Spinal cord (tissue), 10 donors: ENCODE measurements around the gene CMTM2. TPM values are rescaled to one million over a fixed set of nuclear protein-coding genes. Genes with fewer than 3 reads are reported as not detected.
"Not testable (repeated sequence)": the region's sequence is repeated elsewhere in the genome, so short reads cannot be mapped to it uniquely, and the experiment has no call there.

Source experiments
- DNase-seq, 6 donors: peaks; one replicate each; pipeline versions ENCODE4 v3.0.0 to v3.0.0-alpha.2; 2013 to 2015; ENCODE audit warnings: low spot score in 6 of 6, low read depth in 4 of 6
- H3K27ac ChIP-seq: one replicate; pipeline ENCODE4 v1.5.1; 2013; ENCODE audit warnings: low read depth, low read length, control low read depth
- H3K27me3 ChIP-seq: one replicate; pipeline ENCODE4 v1.6.1; 2013; ENCODE audit warnings: low read length; ENCODE audit not compliant: control insufficient read depth, insufficient read depth
- H3K36me3 ChIP-seq: one replicate; pipeline ENCODE4 v1.6.1; 2013; ENCODE audit warnings: low read length; ENCODE audit not compliant: control insufficient read depth, insufficient read depth
- H3K4me1 ChIP-seq: one replicate; pipeline ENCODE4 v1.6.1; 2013; ENCODE audit warnings: low read length; ENCODE audit not compliant: control insufficient read depth, insufficient read depth
- H3K4me3 ChIP-seq: one replicate; pipeline ENCODE4 v1.5.1; 2013; ENCODE audit warnings: low read depth, low read length, control low read depth
- H3K9me3 ChIP-seq: one replicate; pipeline ENCODE4 v1.6.1; 2013; ENCODE audit warnings: low read length; ENCODE audit not compliant: control insufficient read depth, insufficient read depth
- WGBS: methylation state at CpG from one replicate; pipeline ENCODE4 v1.1.5; 2013; ENCODE audit warnings: missing lambda C conversion rate; ENCODE audit not compliant: insufficient coverage; 5-methylcytosine and 5-hydroxymethylcytosine counted together
- polyA plus RNA-seq, 2 donors: library from polyadenylated mRNA; unstranded; fragments of 120-200 nt; gene quantifications; one replicate each; pipeline ENCODE4 v1.2.1, GENCODE V29; 2013; ENCODE audit not compliant: insufficient read length in 2 of 2
- total RNA-seq, 2 donors: library from RNA; depleted of rRNA in 1 of 2; stranded (reverse); fragments of 120-200 nt in 1 of 2; fragments of >200 nt in 1 of 2; gene quantifications; one replicate each; pipeline versions ENCODE4 v1.2.3 to v1.2.4, GENCODE V29; 2013 to 2014
- donor health status: healthy.

The CMTM2 gene
- total and polyA plus RNA-seq, 4 donors = 0.33 to 1.7 (median 0.99) TPM

GRCh38 chr16:66623755-66624154 is 44.5 kb downstream of the CMTM2 start:
- H3K4me1 ChIP-seq = peaks cover 3% of the 10 kb centered on the region
- H3K36me3 ChIP-seq = peaks cover 15% of the 10 kb centered on the region
- no peak overlapping the region for H3K4me3 ChIP-seq
- H3K27me3 ChIP-seq = no peaks in the 10 kb centered on the region
- no peak overlapping the region for H3K27ac ChIP-seq
- DNase-seq = no peak
- WGBS = no CpG with 5 or more reads among the region's 3 CpGs
- H3K9me3 ChIP-seq = no peaks in the 10 kb centered on the region

GRCh38 chr16:66627611-66628378 is 48.5 kb downstream of the CMTM2 start:
- H3K36me3 ChIP-seq, H3K27me3 ChIP-seq, H3K4me1 ChIP-seq, H3K9me3 ChIP-seq, H3K27ac ChIP-seq, H3K4me3 ChIP-seq, DNase-seq: not testable (repeated sequence)
- WGBS = 65% methylated on average over 10 of the region's 17 CpGs

- H3K4me3 ChIP-seq = no peak overlapping the region
- no peak overlapping the region for H3K27ac ChIP-seq
- no peak for DNase-seq
- H3K27me3 ChIP-seq = no peaks in the 10 kb centered on the region
- H3K9me3 ChIP-seq = no peaks in the 10 kb centered on the region
- WGBS = 100% methylated on average over 1 of the region's 5 CpGs
- peaks cover 3% of the 10 kb centered on the region for H3K36me3 ChIP-seq
- H3K4me1 ChIP-seq = peaks cover 3% of the 10 kb centered on the region
These were observed 50.6 kb downstream of the CMTM2 start for GRCh38 chr16:66629856-66630255.

GRCh38 chr16:66630561-66631260 is 51.4 kb downstream of the CMTM2 start:
- WGBS = 96% methylated on average over 5 of the region's 49 CpGs
- H3K9me3 ChIP-seq, DNase-seq, H3K36me3 ChIP-seq, H3K27me3 ChIP-seq, H3K4me3 ChIP-seq, H3K27ac ChIP-seq, H3K4me1 ChIP-seq: not testable (repeated sequence)

- H3K27ac ChIP-seq, H3K9me3 ChIP-seq, H3K4me1 ChIP-seq, H3K4me3 ChIP-seq, H3K27me3 ChIP-seq, DNase-seq, H3K36me3 ChIP-seq: not testable (repeated sequence)
- no CpG with 5 or more reads among the region's 4 CpGs for WGBS
These were observed 52.3 kb downstream of the CMTM2 start for GRCh38 chr16:66631558-66631957.

- H3K27ac ChIP-seq = no peak overlapping the region
- DNase-seq = no peak
- H3K27me3 ChIP-seq = no peaks in the 10 kb centered on the region
- H3K4me3 ChIP-seq = no peak overlapping the region
- H3K36me3 ChIP-seq = peaks cover 7% of the 10 kb centered on the region
- 88% methylated on average over 4 of the region's 4 CpGs for WGBS
- no peaks in the 10 kb centered on the region for H3K4me1 ChIP-seq
- no peaks in the 10 kb centered on the region for H3K9me3 ChIP-seq
These were observed 55.4 kb downstream of the CMTM2 start for GRCh38 chr16:66634527-66635196.

GRCh38 chr16:66635406-66635805 is 56.1 kb downstream of the CMTM2 start:
- Histone ChIP-seq H3K4me1 (no peaks in the 10 kb centered on the region), H3K36me3 (peaks cover 7% of the 10 kb centered on the region), H3K9me3 (no peaks in the 10 kb centered on the region), H3K4me3 (no peak overlapping the region), H3K27me3 (no peaks in the 10 kb centered on the region), H3K27ac (no peak overlapping the region)
- 83% methylated on average over 4 of the region's 6 CpGs for WGBS
- no peak for DNase-seq

- H3K4me1 ChIP-seq = no peaks in the 10 kb centered on the region
- 68% methylated on average over 2 of the region's 5 CpGs for WGBS
- no peak for DNase-seq
- H3K27ac ChIP-seq = no peak overlapping the region
- no peaks in the 10 kb centered on the region for H3K27me3 ChIP-seq
- H3K9me3 ChIP-seq = no peaks in the 10 kb centered on the region
- H3K4me3 ChIP-seq = no peak overlapping the region
- peaks cover 7% of the 10 kb centered on the region for H3K36me3 ChIP-seq
These were observed 56.9 kb downstream of the CMTM2 start for GRCh38 chr16:66636199-66636598.

- Histone ChIP-seq H3K4me3 (no peak overlapping the region), H3K9me3 (no peaks in the 10 kb centered on the region), H3K27ac (no peak overlapping the region), H3K27me3 (no peaks in the 10 kb centered on the region), H3K36me3 (peaks cover 7% of the 10 kb centered on the region), H3K4me1 (no peaks in the 10 kb centered on the region)
- WGBS = 90% methylated on average over 3 of the region's 3 CpGs
- DNase-seq = no peak
These were observed 58.5 kb downstream of the CMTM2 start for GRCh38 chr16:66637806-66638205.
